DOHH2 (cell line): ENCODE results near the gene SGSH.

Experiments
- H3F3A ChIP-seq: fragments of 200-600 bp; sonication (generic), shearing (Covaris generic); 2 replicates; pipeline ENCODE4 v1.6.0; 2016; ENCODE audit warnings: antibody characterized with exemption, mild to moderate bottlenecking; ENCODE audit not compliant: control insufficient read depth, insufficient read depth
- H3K27ac ChIP-seq: fragments of 200-600 bp; sonication (generic); 2 replicates; pipeline ENCODE4 v1.5.1; 2014; ENCODE audit warnings: low read depth, mild to moderate bottlenecking, low read length, moderate library complexity
- H3K27me3 ChIP-seq: fragments of 200-600 bp; sonication (generic); 2 replicates; pipeline ENCODE4 v1.6.1; 2014; ENCODE audit warnings: mild to moderate bottlenecking, low read length, mixed read lengths; ENCODE audit not compliant: control insufficient read depth
- H3K36me3 ChIP-seq: fragments of 200-600 bp; sonication (generic); 2 replicates; pipeline ENCODE4 v1.6.1; 2014; ENCODE audit warnings: mild to moderate bottlenecking, low read length, moderate library complexity, mixed read lengths; ENCODE audit not compliant: control insufficient read depth
- H3K4me1 ChIP-seq: fragments of 200-600 bp; sonication (generic); 2 replicates; pipeline ENCODE4 v1.6.1; 2014; ENCODE audit warnings: mild to moderate bottlenecking, low read length, mixed read lengths; ENCODE audit not compliant: control insufficient read depth
- H3K4me2 ChIP-seq: fragments of 200-600 bp; sonication (generic); 2 replicates; pipeline ENCODE4 v1.6.0; 2014; ENCODE audit warnings: mild to moderate bottlenecking, low read length, moderate library complexity
- H3K4me3 ChIP-seq: fragments of 200-600 bp; sonication (generic); 2 replicates; pipeline ENCODE4 v1.5.1; 2014; ENCODE audit warnings: mild to moderate bottlenecking, low read length, mixed read lengths
- H3K79me2 ChIP-seq: fragments of 200-600 bp; sonication (generic); 2 replicates; pipeline ENCODE4 v1.6.1; 2014; ENCODE audit warnings: mild to moderate bottlenecking, low read length, mixed read lengths; ENCODE audit not compliant: control insufficient read depth
- H3K9me2 ChIP-seq: fragments of 200-600 bp; sonication (generic); replicated peaks from 2 replicates; pipeline ENCODE4 v1.6.1; 2014; ENCODE audit warnings: mild to moderate bottlenecking, low read length, mixed read lengths; ENCODE audit not compliant: control insufficient read depth
- H3K9me3 ChIP-seq: fragments of 200-600 bp; sonication (generic); 2 replicates; pipeline ENCODE4 v1.6.1; 2014; ENCODE audit warnings: antibody characterized with exemption, low read length, mixed read lengths; ENCODE audit not compliant: control insufficient read depth, insufficient read depth
- H4K20me1 ChIP-seq: fragments of 200-600 bp; sonication (generic); 2 replicates; pipeline ENCODE4 v1.6.0; 2014; ENCODE audit warnings: low read depth, mild to moderate bottlenecking, antibody characterized with exemption, low read length, moderate library complexity; ENCODE audit not compliant: control insufficient read depth, insufficient read depth
- EZH2phosphoT487 ChIP-seq: fragments of 200-600 bp; sonication (generic); IDR thresholded peaks from 2 replicates; pipeline ENCODE4 v1.6.1; 2017; ENCODE audit warnings: borderline replicate concordance, mild to moderate bottlenecking, antibody characterized with exemption, low read length, moderate library complexity, mixed read lengths
- TF ChIP-seq, protein P1 (sequence below): fragments of 200-600 bp; sonication (generic); IDR thresholded peaks from one replicate; pipeline ENCODE4 v1.5.1; 2014; ENCODE audit warnings: antibody characterized with exemption, mild to moderate bottlenecking, low read depth, low read length; ENCODE audit not compliant: poor library complexity, severe bottlenecking

The SGSH gene

DNA sequence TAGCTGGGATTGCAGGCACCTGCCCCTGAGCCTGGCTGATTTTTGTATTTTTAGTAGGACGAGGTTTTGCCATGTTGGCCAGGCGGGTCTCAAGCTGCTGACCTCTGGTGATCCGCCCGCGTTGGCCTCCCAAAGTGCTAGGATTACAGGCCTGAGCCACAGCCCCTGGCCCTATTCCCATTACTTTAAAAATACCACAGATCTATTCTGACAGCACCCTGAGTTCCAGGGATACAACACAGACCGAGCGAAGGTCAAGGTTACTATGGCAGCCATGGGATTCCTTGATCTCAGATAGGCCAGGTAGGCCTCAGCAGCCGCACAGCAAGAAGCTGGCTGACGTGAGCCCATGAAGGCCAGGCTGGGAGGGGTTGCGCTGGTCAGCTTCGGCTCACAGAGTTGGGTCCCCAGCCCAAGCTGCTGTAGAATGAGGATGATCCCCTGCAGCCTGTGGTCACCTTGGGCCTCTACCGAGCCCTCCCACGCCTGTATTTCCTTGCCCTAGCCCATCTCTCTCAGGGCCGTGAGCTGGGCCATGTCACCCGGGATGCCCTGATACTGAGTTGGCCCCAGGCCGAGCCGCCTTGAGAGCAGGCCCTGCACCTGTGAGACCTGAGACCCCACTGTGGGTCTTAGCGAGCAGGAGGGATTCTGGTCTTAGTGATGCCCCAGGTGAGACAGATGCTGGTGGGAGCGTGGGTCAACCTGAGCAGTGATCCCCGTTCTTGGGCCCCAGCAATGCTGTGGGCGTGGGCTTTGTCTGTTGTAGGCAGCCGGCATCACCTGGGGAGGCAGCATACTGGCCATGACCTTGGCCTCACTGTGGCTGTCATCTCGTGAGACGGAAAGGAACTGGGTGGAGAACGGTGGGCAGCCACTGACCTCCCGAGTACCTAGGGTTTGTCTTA lies 23.6 kb upstream of the SGSH start:
- Histone ChIP-seq H3K9me3 (no peaks in the 10 kb centered on the region), H3K4me1 (no peaks in the 10 kb centered on the region), H3K27me3 (no peaks in the 10 kb centered on the region), H4K20me1 (no peaks in the 10 kb centered on the region), H3K36me3 (no peaks in the 10 kb centered on the region), H3K27ac (no peak overlapping the region), H3K79me2 (no peaks in the 10 kb centered on the region), H3F3A (no peaks in the 10 kb centered on the region), H3K4me2 (no peak overlapping the region), H3K4me3 (no peak overlapping the region), H3K9me2 (no peaks in the 10 kb centered on the region)
- no peak for TF ChIP-seq EZH2phosphoT487
- TF ChIP-seq, protein P1, sequence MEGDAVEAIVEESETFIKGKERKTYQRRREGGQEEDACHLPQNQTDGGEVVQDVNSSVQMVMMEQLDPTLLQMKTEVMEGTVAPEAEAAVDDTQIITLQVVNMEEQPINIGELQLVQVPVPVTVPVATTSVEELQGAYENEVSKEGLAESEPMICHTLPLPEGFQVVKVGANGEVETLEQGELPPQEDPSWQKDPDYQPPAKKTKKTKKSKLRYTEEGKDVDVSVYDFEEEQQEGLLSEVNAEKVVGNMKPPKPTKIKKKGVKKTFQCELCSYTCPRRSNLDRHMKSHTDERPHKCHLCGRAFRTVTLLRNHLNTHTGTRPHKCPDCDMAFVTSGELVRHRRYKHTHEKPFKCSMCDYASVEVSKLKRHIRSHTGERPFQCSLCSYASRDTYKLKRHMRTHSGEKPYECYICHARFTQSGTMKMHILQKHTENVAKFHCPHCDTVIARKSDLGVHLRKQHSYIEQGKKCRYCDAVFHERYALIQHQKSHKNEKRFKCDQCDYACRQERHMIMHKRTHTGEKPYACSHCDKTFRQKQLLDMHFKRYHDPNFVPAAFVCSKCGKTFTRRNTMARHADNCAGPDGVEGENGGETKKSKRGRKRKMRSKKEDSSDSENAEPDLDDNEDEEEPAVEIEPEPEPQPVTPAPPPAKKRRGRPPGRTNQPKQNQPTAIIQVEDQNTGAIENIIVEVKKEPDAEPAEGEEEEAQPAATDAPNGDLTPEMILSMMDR: no peak

GRCh38 chr17:80242505-80242904 lies 22.4 kb upstream of the SGSH start:
- TF ChIP-seq, protein P1: no peak
- no peak for TF ChIP-seq EZH2phosphoT487
- no peaks in the 10 kb centered on the region for H4K20me1 ChIP-seq
- H3F3A ChIP-seq: no peaks in the 10 kb centered on the region
- H3K4me3 ChIP-seq: no peak overlapping the region
- H3K27ac ChIP-seq: no peak overlapping the region
- H3K27me3 ChIP-seq: no peaks in the 10 kb centered on the region
- no peaks in the 10 kb centered on the region for H3K9me2 ChIP-seq
- no peaks in the 10 kb centered on the region for H3K36me3 ChIP-seq
- no peak overlapping the region for H3K4me2 ChIP-seq
- H3K9me3 ChIP-seq: no peaks in the 10 kb centered on the region
- H3K4me1 ChIP-seq: no peaks in the 10 kb centered on the region
- no peaks in the 10 kb centered on the region for H3K79me2 ChIP-seq

DNA sequence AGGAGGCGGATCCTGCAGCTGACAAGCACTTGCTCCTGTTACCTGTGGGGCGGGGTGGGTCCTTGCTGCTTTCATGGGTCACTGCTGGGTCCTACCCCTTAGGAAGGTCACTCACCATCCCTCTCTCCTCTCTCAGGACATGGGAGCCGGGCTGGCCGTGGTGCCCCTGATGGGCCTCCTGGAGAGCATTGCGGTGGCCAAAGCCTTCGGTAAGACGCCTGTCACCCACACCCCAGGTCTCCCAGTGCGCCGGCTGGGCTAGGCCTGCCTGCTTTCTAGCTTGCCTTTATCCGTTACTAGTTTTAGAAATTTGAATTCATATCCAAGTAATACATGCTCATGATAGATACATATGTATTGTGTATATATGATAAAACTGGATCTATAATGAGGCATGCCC lies 17.3 kb upstream of the SGSH start:
- Histone ChIP-seq H3K27me3 (no peaks in the 10 kb centered on the region), H3K9me3 (peaks cover 12% of the 10 kb centered on the region), H3K36me3 (no peaks in the 10 kb centered on the region), H3K9me2 (no peaks in the 10 kb centered on the region), H3K4me2 (no peak overlapping the region), H4K20me1 (no peaks in the 10 kb centered on the region), H3K4me3 (no peak overlapping the region), H3F3A (no peaks in the 10 kb centered on the region), H3K79me2 (no peaks in the 10 kb centered on the region), H3K4me1 (no peaks in the 10 kb centered on the region), H3K27ac (no peak overlapping the region)
- TF ChIP-seq EZH2phosphoT487: no peak
- TF ChIP-seq, protein P1: no peak
